GM12891 (cell line): ENCODE measurements around the gene PGLYRP2.

Experiments used
- POLR2A ChIP-seq: IDR thresholded peaks from 2 replicates; pipeline ENCODE4 v1.6.1; 2011; ENCODE audit warnings: low read depth, low read length, control low read depth
- POLR2AphosphoS5 ChIP-seq: IDR thresholded peaks from 2 replicates; pipeline ENCODE4 v1.6.1; 2011; ENCODE audit warnings: low read depth, low read length, control low read depth
- TAF1 ChIP-seq: IDR thresholded peaks from 2 replicates; pipeline ENCODE4 v1.6.1; 2011; ENCODE audit warnings: low read depth, low read length, control low read depth

- TF ChIP-seq TAF1 (no peak), POLR2A (no peak), POLR2AphosphoS5 (no peak)
Observed at GRCh38 chr19:15423130-15423529, 56.2 kb downstream of the PGLYRP2 start.
